ENCODE measurements around the gene LIMK2.

LIMK2 gene

GRCh38 chr22:31275576-31275975, 63.5 kb downstream of the LIMK2 start:
- no peak for DNase-seq

GRCh38 chr22:31276426-31277167, 64.5 kb downstream of the LIMK2 start:
- DNase-seq: no peak

- DNase-seq: no peak
Measured at GRCh38 chr22:31277741-31278140, 65.6 kb downstream of the LIMK2 start.

- no peak for DNase-seq
Measured at GRCh38 chr22:31278151-31278621, 66.1 kb downstream of the LIMK2 start.

GRCh38 chr22:31278626-31279326, 66.7 kb downstream of the LIMK2 start:
- DNase-seq: no peak

- no peak for DNase-seq
Measured at GRCh38 chr22:31279327-31279669, 67.2 kb downstream of the LIMK2 start.

GRCh38 chr22:31279821-31280505, 67.9 kb downstream of the LIMK2 start:
- DNase-seq: no peak

- no peak for DNase-seq
Measured at GRCh38 chr22:31281733-31282132, 69.6 kb downstream of the LIMK2 start.

- DNase-seq: no peak
Measured at GRCh38 chr22:31282748-31283468, 70.8 kb downstream of the LIMK2 start.

- no peak for DNase-seq
Measured at GRCh38 chr22:31284281-31285155, 72.4 kb downstream of the LIMK2 start.

GRCh38 chr22:31286360-31287255, 74.5 kb downstream of the LIMK2 start:
- DNase-seq: peak; percentile 44

GRCh38 chr22:31287818-31288495, 75.9 kb downstream of the LIMK2 start:
- no peak for DNase-seq

- no peak for DNase-seq
Measured at GRCh38 chr22:31288496-31289240, 76.6 kb downstream of the LIMK2 start.

- no peak for DNase-seq
Measured at GRCh38 chr22:31289344-31289743, 77.2 kb downstream of the LIMK2 start.

GRCh38 chr22:31290494-31291471, 78.7 kb downstream of the LIMK2 start:
- peak; percentile 87 for DNase-seq

GRCh38 chr22:31291481-31292235, 79.6 kb downstream of the LIMK2 start:
- DNase-seq: no peak

- peak; percentile 77 for DNase-seq
Measured at GRCh38 chr22:31292236-31292989, 80.3 kb downstream of the LIMK2 start, which contains the start of gene PIK3IP1. Gene PIK3IP1, minus strand, starts transcription at chr22:31292488. Its CDS starts 144 bp downstream, at chr22:31292344.
